Measurements from ENCODE around the gene MTR.

- TF ChIP-seq CTCF (IDR thresholded peaks at IDR 0.05), result no peak
- TF ChIP-seq POLR2A (IDR thresholded peaks at IDR 0.05), result no peak
Observed at GRCh38 chr1:236942431-236942830, 147.3 kb downstream of the MTR start.
